Right atrium auricular region (tissue), 2 donors: ENCODE data around the gene RHOV. TPM values are rescaled to one million over a fixed set of nuclear protein-coding genes. Genes with fewer than 3 reads are reported as not detected.

Experiments
- DNase-seq: peaks from one replicate; pipeline ENCODE4 v3.0.0-alpha.2; 2019; ENCODE audit warnings: low spot score
- H3K27ac ChIP-seq, 2 donors: fragments of 200-600 bp; sonication (generic); 1 replicate in 1 of 2; 2 replicates in 1 of 2; pipeline ENCODE4 v1.5.1; 2016 to 2019
- H3K27me3 ChIP-seq, 2 donors: fragments of 200-600 bp; sonication (generic); one replicate each; pipeline versions ENCODE4 v1.5.1 to v1.6.0; 2017 to 2019
- H3K36me3 ChIP-seq: fragments of 200-600 bp; sonication (generic); one replicate; pipeline ENCODE4 v1.5.1; 2016
- H3K4me1 ChIP-seq, 2 donors: fragments of 200-600 bp; sonication (generic); one replicate each; pipeline versions ENCODE4 v1.5.1 to v1.6.0; 2017 to 2019
- H3K4me3 ChIP-seq, 2 donors: fragments of 200-600 bp; sonication (generic); 1 replicate in 1 of 2; 2 replicates in 1 of 2; pipeline ENCODE4 v1.5.1; 2017 to 2019; ENCODE audit warnings: mild to moderate bottlenecking in 1 of 2, moderate library complexity in 1 of 2
- H3K9me3 ChIP-seq, 2 donors: fragments of 200-600 bp; sonication (generic); one replicate each; pipeline ENCODE4 v1.5.1; 2019
- CTCF ChIP-seq, 2 donors: fragments of 200-600 bp; sonication (generic); IDR thresholded peaks; one replicate each; pipeline ENCODE4 v1.5.1; 2019; ENCODE audit warnings: antibody characterized with exemption in 2 of 2
- total RNA-seq, 2 donors: library from RNA; depleted of rRNA; stranded (reverse); fragments of >200 nt; gene quantifications; one replicate each; pipeline ENCODE4 v1.1.0, GENCODE V29; 2016

RHOV gene
- total RNA-seq, 2 donors from 2014 or later: not detected

- DNase-seq: no peak
- Histone ChIP-seq H3K9me3 (no peaks in the 10 kb centered on the region), H3K27ac (no peak overlapping the region), H3K4me3 (no peak overlapping the region), H3K36me3 (no peaks in the 10 kb centered on the region), H3K4me1 (peaks cover 0 to 15% of the 10 kb centered on the region in 2 donors), H3K27me3 (no peaks in the 10 kb centered on the region)
- TF ChIP-seq CTCF (IDR thresholded peaks at IDR 0.05): no peak
These were observed 40.0 kb upstream of the RHOV start for GRCh38 chr15:40914013-40914412.

- TF ChIP-seq CTCF (IDR thresholded peaks at IDR 0.05): no peak
- H3K27me3 ChIP-seq: no peaks in the 10 kb centered on the region
- peaks cover 0 to 23% of the 10 kb centered on the region in 2 donors for H3K4me1 ChIP-seq
- no peak for DNase-seq
- no peaks in the 10 kb centered on the region for H3K36me3 ChIP-seq
- H3K9me3 ChIP-seq: no peaks in the 10 kb centered on the region
- H3K27ac ChIP-seq: no peak overlapping the region
- H3K4me3 ChIP-seq: no peak overlapping the region
These were observed 38.4 kb upstream of the RHOV start for GRCh38 chr15:40912478-40912877.

DNA sequence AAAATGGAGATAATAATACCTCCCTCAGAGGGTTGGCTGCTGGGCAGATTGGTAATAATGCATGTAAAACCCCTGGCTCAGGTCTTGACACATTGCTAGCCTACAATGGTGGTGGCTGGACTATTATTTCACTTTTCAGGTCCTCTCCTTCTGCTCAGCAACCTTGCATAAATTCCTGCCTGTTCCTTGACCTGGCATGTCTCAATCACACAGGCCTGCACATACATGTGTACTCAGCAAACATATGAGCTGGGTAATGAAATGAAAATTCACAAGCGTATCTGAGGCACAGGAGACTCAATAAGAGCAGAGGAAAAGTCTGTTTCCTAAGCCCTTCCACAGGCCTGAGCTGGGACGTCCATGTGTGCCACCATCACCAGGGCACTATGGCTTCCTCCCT is 37.7 kb upstream of the RHOV start:
- no peak for DNase-seq
- Histone ChIP-seq H3K36me3 (no peaks in the 10 kb centered on the region), H3K9me3 (no peaks in the 10 kb centered on the region), H3K27me3 (no peaks in the 10 kb centered on the region), H3K27ac (no peak overlapping the region), H3K4me3 (no peak overlapping the region), H3K4me1 (peaks cover 0 to 31% of the 10 kb centered on the region in 2 donors)
- TF ChIP-seq CTCF (IDR thresholded peaks at IDR 0.05): no peak

DNA sequence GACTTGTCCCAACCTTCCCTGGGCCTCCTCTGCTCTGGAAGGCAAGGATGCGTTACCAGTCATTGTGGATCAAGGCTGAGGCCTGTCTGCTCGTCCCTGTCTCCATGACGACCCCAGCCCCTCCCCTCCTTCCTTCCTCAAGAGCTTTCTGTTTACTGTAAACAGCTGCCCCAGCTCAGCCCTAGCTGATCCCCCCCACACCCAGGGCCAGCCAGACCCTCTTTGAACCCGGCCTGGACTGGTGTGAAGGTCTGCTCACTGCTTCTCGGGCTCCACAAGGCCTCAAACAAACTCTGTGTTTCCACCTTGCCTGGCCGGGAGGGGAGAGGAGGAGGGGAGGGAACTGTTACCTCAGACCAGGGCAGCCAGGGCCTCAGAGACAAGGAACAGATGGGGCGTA is 37.1 kb upstream of the RHOV start:
- Histone ChIP-seq H3K4me1 (peaks cover 0 to 36% of the 10 kb centered on the region in 2 donors), H3K9me3 (no peaks in the 10 kb centered on the region), H3K27me3 (no peaks in the 10 kb centered on the region), H3K4me3 (no peak overlapping the region), H3K27ac (no peak overlapping the region), H3K36me3 (no peaks in the 10 kb centered on the region)
- no peak for DNase-seq
- TF ChIP-seq CTCF (IDR thresholded peaks at IDR 0.05): no peak

- TF ChIP-seq CTCF (IDR thresholded peaks at IDR 0.05): no peak
- Histone ChIP-seq H3K9me3 (no peaks in the 10 kb centered on the region), H3K27me3 (no peaks in the 10 kb centered on the region), H3K4me3 (no peak overlapping the region), H3K4me1 (peaks cover 0 to 41% of the 10 kb centered on the region in 2 donors), H3K36me3 (no peaks in the 10 kb centered on the region), H3K27ac (no peak overlapping the region)
- DNase-seq: no peak
These were observed 35.9 kb upstream of the RHOV start for GRCh38 chr15:40909662-40910630.
